ENCODE data around the gene ABHD1. TPM values are rescaled to one million over a fixed set of nuclear protein-coding genes. Genes with fewer than 3 reads are reported as not detected.
"Not testable (repeated sequence)": the region's sequence is repeated elsewhere in the genome, so short reads cannot be mapped to it uniquely, and the experiment has no call there.

The ABHD1 gene
- total RNA-seq: 0.09 TPM
- polyA plus RNA-seq: 0.27 TPM
- long read RNA-seq, donor 1: 0 reads
- long read RNA-seq, donor 2: 0 reads
- long read RNA-seq, donor 3: 0 reads
- long read RNA-seq, donor 4: 0 reads
- long read RNA-seq, donor 5: 0 reads
- long read RNA-seq, donor 6, partial matches to known transcripts: 0 of 1 reads
- long read RNA-seq, donor 6, other reads (novel, unspliced or antisense): 0 of 1 reads
- long read RNA-seq, donor 7: 0 reads
- long read RNA-seq, donor 8, partial matches to known transcripts: 0 of 2 reads
- long read RNA-seq, donor 8, other reads (novel, unspliced or antisense): 0 of 2 reads
- long read RNA-seq, donor 9: 0 reads
- long read RNA-seq, donor 10: 0 reads

- 9% methylated on average over 47 of the region's 47 CpGs for WGBS
- H3K27ac ChIP-seq (ENCODE audit: low read depth in 1 of 2, low read length in 1 of 2): no peak within 1 kb of the TSS
- no peaks in the 10 kb centered on the region for H3K36me3 ChIP-seq (ENCODE audit: control insufficient read depth in 2 of 2, insufficient read depth in 2 of 2, low read length in 1 of 2)
Observed at GRCh38 chr2:27123302-27124150, at the start of gene ABHD1. Gene ABHD1, plus strand, starts transcription at chr2:27123815. Its CDS starts 134 bp downstream, at chr2:27123949.

GRCh38 chr2:27074738-27075565 lies 48.7 kb upstream of the ABHD1 start:
- 41% methylated on average over 4 of the region's 4 CpGs for WGBS
- Histone ChIP-seq H3K9me3 (ENCODE audit: control insufficient read depth in 2 of 2, insufficient read depth in 1 of 2, low read length in 1 of 2) (no peaks in the 10 kb centered on the region), H3K27ac (ENCODE audit: low read depth in 1 of 2, low read length in 1 of 2) (peak overlapping the region; percentile 61 to 82), H3K4me3 (ENCODE audit: low read length in 2 of 2) (no peak overlapping the region), H3K36me3 (ENCODE audit: control insufficient read depth in 2 of 2, insufficient read depth in 2 of 2, low read length in 1 of 2) (peaks cover 0 to 2% of the 10 kb centered on the region in 2 donors), H3K4me1 (ENCODE audit: control insufficient read depth in 2 of 2, insufficient read depth in 2 of 2, low read length in 2 of 2) (peaks cover 20 to 81% of the 10 kb centered on the region in 2 donors), H3K27me3 (ENCODE audit: control insufficient read depth in 2 of 2, insufficient read depth in 1 of 2, low read length in 1 of 2) (peaks cover 0 to 10% of the 10 kb centered on the region in 2 donors)
- peak in 4 of 9 donors; percentile 30 to 82 (median 60) for DNase-seq (ENCODE audit: low read depth in 6 of 9, low spot score in 9 of 9)

More at GRCh38 chr2:27123302-27124150, at the start of gene ABHD1:
- peaks cover 27 to 60% of the 10 kb centered on the region in 2 donors for H3K27me3 ChIP-seq (ENCODE audit: control insufficient read depth in 2 of 2, insufficient read depth in 1 of 2, low read length in 1 of 2)
- no peaks in the 10 kb centered on the region for H3K9me3 ChIP-seq (ENCODE audit: control insufficient read depth in 2 of 2, insufficient read depth in 1 of 2, low read length in 1 of 2)
- H3K4me1 ChIP-seq (ENCODE audit: control insufficient read depth in 2 of 2, insufficient read depth in 2 of 2, low read length in 2 of 2): peaks cover 5 to 14% of the 10 kb centered on the region in 2 donors
- DNase-seq (ENCODE audit: low read depth in 6 of 9, low spot score in 9 of 9): peak in 5 of 9 donors; percentile 13 to 48 (median 28)
- peak within 1 kb of the TSS; percentile 48 to 68 for H3K4me3 ChIP-seq (ENCODE audit: low read length in 2 of 2)

GRCh38 chr2:27075566-27075871 lies 48.1 kb upstream of the ABHD1 start:
- H3K4me1 ChIP-seq (ENCODE audit: control insufficient read depth in 2 of 2, insufficient read depth in 2 of 2, low read length in 2 of 2): peaks cover 14 to 81% of the 10 kb centered on the region in 2 donors
- DNase-seq (ENCODE audit: low read depth in 6 of 9, low spot score in 9 of 9); H3K9me3 ChIP-seq (ENCODE audit: control insufficient read depth in 2 of 2, insufficient read depth in 1 of 2, low read length in 1 of 2); H3K27me3 ChIP-seq (ENCODE audit: control insufficient read depth in 2 of 2, insufficient read depth in 1 of 2, low read length in 1 of 2); H3K4me3 ChIP-seq (ENCODE audit: low read length in 2 of 2); H3K36me3 ChIP-seq (ENCODE audit: control insufficient read depth in 2 of 2, insufficient read depth in 2 of 2, low read length in 1 of 2): not testable (repeated sequence)
- WGBS: 59% methylated on average over 6 of the region's 6 CpGs
- peak overlapping the region; percentile 61 to 82 for H3K27ac ChIP-seq (ENCODE audit: low read depth in 1 of 2, low read length in 1 of 2)

DNA sequence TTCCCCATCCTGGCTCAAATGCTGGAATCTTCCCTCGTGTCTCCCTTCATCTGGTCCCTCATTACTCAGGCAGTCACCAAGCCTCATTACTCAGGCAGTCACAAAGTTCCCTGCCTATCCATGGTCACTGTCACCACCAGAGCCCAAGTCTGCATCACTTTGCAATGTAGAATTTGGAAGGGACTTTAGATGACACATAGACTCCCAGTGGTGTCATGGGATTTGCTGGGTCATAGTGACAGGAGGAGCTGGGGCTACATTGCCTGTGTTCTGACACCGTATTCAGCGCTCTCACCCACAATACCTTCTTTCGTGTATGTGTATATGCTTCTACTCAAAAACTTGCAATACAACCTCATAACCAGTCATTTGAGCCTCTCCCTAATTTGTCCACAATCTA lies 47.3 kb upstream of the ABHD1 start:
- Histone ChIP-seq H3K27me3 (ENCODE audit: control insufficient read depth in 2 of 2, insufficient read depth in 1 of 2, low read length in 1 of 2) (peaks cover 0 to 10% of the 10 kb centered on the region in 2 donors), H3K27ac (ENCODE audit: low read depth in 1 of 2, low read length in 1 of 2) (no peak overlapping the region), H3K4me1 (ENCODE audit: control insufficient read depth in 2 of 2, insufficient read depth in 2 of 2, low read length in 2 of 2) (peaks cover 11 to 83% of the 10 kb centered on the region in 2 donors), H3K9me3 (ENCODE audit: control insufficient read depth in 2 of 2, insufficient read depth in 1 of 2, low read length in 1 of 2) (no peaks in the 10 kb centered on the region), H3K36me3 (ENCODE audit: control insufficient read depth in 2 of 2, insufficient read depth in 2 of 2, low read length in 1 of 2) (no peaks in the 10 kb centered on the region), H3K4me3 (ENCODE audit: low read length in 2 of 2) (no peak overlapping the region)
- WGBS: 98% methylated on average over 4 of the region's 4 CpGs
- DNase-seq (ENCODE audit: low read depth in 6 of 9, low spot score in 9 of 9): no peak

- H3K27ac ChIP-seq (ENCODE audit: low read depth in 1 of 2, low read length in 1 of 2): no peak overlapping the region
- 67% methylated on average over 7 of the region's 7 CpGs for WGBS
- peaks cover 20 to 87% of the 10 kb centered on the region in 2 donors for H3K4me1 ChIP-seq (ENCODE audit: control insufficient read depth in 2 of 2, insufficient read depth in 2 of 2, low read length in 2 of 2)
- no peaks in the 10 kb centered on the region for H3K9me3 ChIP-seq (ENCODE audit: control insufficient read depth in 2 of 2, insufficient read depth in 1 of 2, low read length in 1 of 2)
- peak in 1 of 9 donors; percentile 39 for DNase-seq (ENCODE audit: low read depth in 6 of 9, low spot score in 9 of 9)
- peaks cover 0 to 10% of the 10 kb centered on the region in 2 donors for H3K27me3 ChIP-seq (ENCODE audit: control insufficient read depth in 2 of 2, insufficient read depth in 1 of 2, low read length in 1 of 2)
- H3K36me3 ChIP-seq (ENCODE audit: control insufficient read depth in 2 of 2, insufficient read depth in 2 of 2, low read length in 1 of 2): no peaks in the 10 kb centered on the region
- no peak overlapping the region for H3K4me3 ChIP-seq (ENCODE audit: low read length in 2 of 2)
Observed at GRCh38 chr2:27077231-27077630, 46.4 kb upstream of the ABHD1 start.

- DNase-seq (ENCODE audit: low read depth in 6 of 9, low spot score in 9 of 9): no peak
- H3K9me3 ChIP-seq (ENCODE audit: control insufficient read depth in 2 of 2, insufficient read depth in 1 of 2, low read length in 1 of 2): no peaks in the 10 kb centered on the region
- H3K27me3 ChIP-seq (ENCODE audit: control insufficient read depth in 2 of 2, insufficient read depth in 1 of 2, low read length in 1 of 2): peaks cover 0 to 10% of the 10 kb centered on the region in 2 donors
- H3K4me1 ChIP-seq (ENCODE audit: control insufficient read depth in 2 of 2, insufficient read depth in 2 of 2, low read length in 2 of 2): peaks cover 20 to 79% of the 10 kb centered on the region in 2 donors
- H3K4me3 ChIP-seq (ENCODE audit: low read length in 2 of 2): peak within 1 kb of the TSS in 1 of 2 donors; percentile 19
- 65% methylated on average over 41 of the region's 41 CpGs for WGBS
- no peaks in the 10 kb centered on the region for H3K36me3 ChIP-seq (ENCODE audit: control insufficient read depth in 2 of 2, insufficient read depth in 2 of 2, low read length in 1 of 2)
- H3K27ac ChIP-seq (ENCODE audit: low read depth in 1 of 2, low read length in 1 of 2): peak within 1 kb of the TSS in 1 of 2 donors; percentile 36
Observed at GRCh38 chr2:27078267-27079194, 45.1 kb upstream of the ABHD1 start, which contains the start of gene EMILIN1. Gene EMILIN1, plus strand, starts transcription at chr2:27078615. Its CDS starts 451 bp downstream, at chr2:27079066.

DNA sequence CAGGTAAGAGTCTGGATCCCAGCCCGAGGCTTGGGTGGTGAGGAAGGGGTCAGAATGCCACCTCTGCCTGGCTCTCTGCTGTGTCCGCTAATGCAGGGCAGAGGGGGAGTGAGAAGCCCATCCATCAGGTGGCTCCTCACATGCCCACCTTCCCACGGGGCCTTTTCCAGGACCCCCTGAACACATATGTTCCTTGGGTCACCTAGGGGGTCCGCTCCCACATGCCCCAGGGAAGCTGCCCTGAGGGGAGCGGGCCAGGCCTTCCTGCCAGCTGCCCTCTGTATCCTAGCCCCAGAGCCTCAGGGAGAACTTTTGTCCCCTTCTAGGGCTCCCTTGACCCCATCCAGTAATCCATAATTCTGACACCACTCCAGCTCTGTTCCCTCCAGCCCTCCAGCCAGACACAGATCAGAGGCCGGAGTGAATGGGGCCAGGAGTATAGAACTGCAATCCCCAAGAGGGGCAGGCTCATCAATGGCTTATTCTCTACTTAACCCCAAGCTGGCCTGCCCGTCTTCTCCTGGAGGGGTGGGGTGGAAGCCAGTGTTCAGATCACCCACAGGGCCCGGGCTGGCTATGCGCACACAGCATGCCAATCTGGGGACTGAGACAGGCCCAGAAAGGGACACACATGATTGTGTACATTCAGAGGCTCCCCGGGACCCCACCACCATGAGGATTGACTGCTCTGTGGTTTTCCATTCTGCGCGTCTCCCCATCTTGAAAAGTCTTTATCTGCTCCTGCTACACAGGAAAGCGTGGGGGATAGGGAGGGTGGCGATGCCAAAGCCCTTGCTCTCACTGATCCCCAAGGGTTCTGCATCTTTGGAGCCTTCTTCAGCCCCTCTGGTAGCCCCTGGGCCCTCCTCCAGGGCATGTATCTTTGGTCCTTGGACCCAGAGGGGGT lies 44.1 kb upstream of the ABHD1 start:
- H3K36me3 ChIP-seq (ENCODE audit: control insufficient read depth in 2 of 2, insufficient read depth in 2 of 2, low read length in 1 of 2): no peaks in the 10 kb centered on the region
- no peak overlapping the region for H3K27ac ChIP-seq (ENCODE audit: low read depth in 1 of 2, low read length in 1 of 2)
- peaks cover 0 to 13% of the 10 kb centered on the region in 2 donors for H3K27me3 ChIP-seq (ENCODE audit: control insufficient read depth in 2 of 2, insufficient read depth in 1 of 2, low read length in 1 of 2)
- 73% methylated on average over 14 of the region's 14 CpGs for WGBS
- no peak for DNase-seq (ENCODE audit: low read depth in 6 of 9, low spot score in 9 of 9)
- peaks cover 20 to 71% of the 10 kb centered on the region in 2 donors for H3K4me1 ChIP-seq (ENCODE audit: control insufficient read depth in 2 of 2, insufficient read depth in 2 of 2, low read length in 2 of 2)
- peak overlapping the region in 1 of 2 donors; percentile 19 for H3K4me3 ChIP-seq (ENCODE audit: low read length in 2 of 2)
- H3K9me3 ChIP-seq (ENCODE audit: control insufficient read depth in 2 of 2, insufficient read depth in 1 of 2, low read length in 1 of 2): no peaks in the 10 kb centered on the region
